Glomerular visceral epithelial cell (primary cell): Measurements from ENCODE around the gene DTNBP1.
A peak's percentile ranks its signal among the peaks of the same experiment; 100 is the strongest.

Experiments used
- DNase-seq: peaks from one replicate; pipeline ENCODE4 v3.0.0-alpha.2; 2016; ENCODE audit errors: extremely low spot score

Gene DTNBP1

DNA sequence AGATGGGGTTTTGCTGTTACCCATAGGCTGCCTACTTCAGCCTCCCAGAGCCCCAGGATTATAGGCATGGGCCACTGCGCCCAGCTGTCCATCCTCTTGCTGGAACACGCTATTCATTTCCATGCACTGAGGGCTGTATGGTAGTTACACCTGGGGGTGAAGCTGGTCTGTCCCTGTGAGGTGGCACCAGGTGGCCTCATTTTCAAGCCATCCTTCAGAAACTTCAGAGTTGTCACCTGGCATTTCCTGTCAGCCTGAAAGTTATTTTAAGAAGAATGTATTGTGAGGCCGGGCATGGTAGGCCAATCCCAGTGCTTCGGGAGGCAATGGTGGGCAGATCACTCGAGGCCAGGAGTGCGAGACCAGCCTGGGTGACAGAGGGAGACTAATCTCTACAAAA lies 147.6 kb downstream of the DTNBP1 start:
- DNase-seq: no peak

DNA sequence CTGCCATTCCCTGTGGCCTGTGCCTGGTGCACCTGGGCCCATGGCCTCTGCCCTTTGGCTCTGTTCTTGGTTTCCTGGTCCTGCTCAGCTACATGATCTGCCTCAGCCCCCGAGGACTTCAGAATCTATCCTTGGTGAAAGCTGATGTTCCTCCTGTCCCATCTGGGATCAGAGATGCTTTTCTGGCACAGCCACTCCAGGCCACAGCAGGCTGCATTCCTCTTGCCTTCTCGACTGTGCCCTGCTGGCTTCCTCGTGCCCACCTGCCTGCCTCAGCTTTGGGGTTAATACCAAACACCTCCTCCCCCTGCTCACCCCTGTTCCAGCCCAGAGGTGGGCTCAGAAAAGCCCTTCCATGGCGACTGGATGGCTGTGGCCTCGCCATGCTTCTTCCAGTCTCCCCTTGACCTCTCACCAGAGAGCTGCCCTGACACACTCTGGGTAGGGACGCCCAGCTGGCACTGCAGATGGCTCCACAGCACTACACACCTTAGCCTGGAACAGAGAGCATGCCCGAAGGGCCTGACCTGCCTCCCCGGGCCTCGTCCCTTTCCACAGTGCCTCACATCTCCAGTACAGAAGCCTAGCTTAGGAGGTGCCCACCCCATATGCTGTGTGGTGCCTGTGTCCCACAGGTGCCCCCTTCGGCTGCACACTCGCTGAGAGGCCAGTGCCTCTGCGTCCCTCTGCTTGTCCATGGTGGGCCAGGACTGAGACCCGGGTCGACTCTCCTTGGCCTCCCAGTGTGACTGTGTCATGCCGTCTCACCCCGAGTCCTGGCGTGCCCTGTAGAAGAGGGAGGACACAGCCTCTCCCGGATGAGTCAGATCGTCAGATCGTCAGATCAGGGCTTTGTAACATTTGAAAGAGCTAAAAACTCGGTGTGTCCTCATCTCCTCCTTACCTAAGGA lies 148.8 kb downstream of the DTNBP1 start:
- DNase-seq: no peak

DNA sequence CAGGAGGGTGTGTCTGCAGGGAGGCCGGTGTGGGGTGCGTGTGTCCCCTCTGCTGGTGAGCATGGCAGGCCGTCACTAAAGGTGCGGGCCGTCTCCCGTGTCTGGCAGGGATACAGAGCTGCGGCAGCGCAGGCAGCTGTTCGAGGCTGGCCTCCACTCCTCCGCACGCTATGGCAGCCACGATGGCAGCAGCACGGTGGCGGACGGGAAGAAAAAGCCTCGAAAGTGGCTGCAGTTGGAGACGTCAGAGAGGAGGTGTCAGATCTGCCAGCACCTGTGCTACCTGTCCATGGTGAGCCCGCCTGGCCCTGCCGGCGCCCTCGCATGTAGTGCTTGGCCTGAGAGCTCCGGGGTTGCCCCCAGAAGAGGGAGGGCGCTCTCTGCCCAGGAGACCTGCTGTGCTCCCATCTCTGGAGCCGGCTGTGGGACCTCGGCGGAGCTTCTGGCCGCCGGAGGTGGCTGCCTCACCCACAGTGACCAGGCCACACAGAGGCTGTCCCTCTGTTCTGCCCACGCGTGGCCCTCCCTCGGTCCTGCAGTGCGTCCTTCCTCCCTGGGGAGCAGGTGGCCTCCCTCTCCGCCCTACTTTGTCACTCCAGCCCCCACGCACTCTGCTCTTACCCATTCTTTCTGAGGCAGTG lies 149.6 kb downstream of the DTNBP1 start:
- no peak for DNase-seq

DNA sequence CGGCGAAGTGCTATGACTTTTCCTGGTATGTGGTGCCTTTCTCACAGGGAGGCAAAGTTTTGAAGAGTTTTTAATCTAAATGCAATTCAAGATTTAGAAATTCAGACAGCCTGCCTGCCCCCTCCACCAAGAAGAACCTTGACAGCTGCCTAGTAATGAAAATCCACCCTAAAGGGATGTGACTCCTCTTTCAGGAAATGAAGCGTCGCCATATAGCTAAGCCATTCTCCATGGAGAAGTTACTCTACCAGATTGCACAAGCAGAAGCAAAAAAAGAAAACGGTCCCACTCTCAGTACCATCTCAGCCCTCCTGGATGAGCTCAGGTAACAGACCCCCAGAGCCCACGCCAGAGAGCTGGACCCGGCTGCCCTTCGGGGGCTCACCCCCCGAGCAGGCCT lies 150.1 kb downstream of the DTNBP1 start:
- no peak for DNase-seq

DNA sequence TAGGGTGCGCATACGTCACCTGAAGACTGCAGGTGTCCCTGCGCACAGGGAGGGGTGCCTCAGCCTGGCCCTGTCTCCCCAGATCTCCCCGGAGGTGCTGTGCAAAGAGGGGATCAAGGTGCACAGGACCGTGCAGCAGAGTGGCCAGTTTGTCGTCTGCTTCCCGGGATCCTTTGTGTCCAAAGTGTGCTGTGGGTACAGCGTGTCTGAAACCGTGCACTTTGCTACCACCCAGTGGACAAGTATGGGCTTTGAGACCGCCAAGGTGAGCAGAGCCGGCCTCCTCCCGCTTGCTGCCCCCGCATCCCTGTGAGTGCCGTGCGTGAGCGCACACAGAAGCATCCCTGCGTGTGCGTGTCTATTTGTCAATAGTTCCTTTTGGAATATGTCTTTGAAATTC lies 150.7 kb downstream of the DTNBP1 start:
- DNase-seq: no peak

DNA sequence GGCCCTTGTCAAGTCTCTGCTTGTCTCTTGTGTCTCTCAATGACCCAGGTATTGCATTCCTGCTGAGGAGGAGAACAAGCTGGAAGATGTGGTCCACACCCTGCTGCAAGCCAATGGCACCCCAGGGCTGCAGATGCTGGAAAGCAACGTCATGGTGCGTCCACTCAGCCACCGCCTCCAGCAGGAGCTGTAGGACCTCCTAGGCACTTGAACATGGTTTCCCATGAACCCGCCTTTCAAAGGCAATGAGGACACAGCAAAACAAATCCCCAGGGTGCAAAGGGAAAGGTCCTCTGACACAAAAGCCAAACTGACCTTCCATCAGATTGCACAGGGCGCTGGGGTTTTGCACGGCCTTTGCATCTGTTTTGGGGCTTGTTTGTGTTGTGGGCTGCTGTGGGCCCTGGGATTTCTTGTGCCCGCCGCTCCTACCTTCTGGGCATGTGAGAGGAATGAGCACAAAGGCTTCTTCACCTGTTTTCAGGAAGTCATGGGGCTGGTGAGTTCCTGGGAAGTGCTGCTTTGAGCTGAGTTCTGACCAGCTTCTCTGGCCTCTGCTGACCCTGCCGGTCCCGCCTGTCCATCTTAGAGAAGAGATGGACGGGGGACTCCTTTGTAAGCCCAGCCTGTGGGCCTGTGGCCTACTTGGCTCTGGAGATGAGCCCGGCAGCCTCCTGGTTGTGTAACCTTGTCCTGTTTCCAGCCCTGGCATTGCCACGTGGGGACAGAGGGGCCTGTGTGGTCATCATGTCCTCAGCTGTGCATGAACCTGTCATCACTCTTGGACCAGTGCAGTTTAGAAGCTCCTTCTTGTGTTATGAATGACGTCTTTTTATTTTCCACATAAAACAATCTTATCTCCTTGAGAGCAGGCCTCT lies 151.3 kb downstream of the DTNBP1 start:
- DNase-seq: no peak

DNA sequence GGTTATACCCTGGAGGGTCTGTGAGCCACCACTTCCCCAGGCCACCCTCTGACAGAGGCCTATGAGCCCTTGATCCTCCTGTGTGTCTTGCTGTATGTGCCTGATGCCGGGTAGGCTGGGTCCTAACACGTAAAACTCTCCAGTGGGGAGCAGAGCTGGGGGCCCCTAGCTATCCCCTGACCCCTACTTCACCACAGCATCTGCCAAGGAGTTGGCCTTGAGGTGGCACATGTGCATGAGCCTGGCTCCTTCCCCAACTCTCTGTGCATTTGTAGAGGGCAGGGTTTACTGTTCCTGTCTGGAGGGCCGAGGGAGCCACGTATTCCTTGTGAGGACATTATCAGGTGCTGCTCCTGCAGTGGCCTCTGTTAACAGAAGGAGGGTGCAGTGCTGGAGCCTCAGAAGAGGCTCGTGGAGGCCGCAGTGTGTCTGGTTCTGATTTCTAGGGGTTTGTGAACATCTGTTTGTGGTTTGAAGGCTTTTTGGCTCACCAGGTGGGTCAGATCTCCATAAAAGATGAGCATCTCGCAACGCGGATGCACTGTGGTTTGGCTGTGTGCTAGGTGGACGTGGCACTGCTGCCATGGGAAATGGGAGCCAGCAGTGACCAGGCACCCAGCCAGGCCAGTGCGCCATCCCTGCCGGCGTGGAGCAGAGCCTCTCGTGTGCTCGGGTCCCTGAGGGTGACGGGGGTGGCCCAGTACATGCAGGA lies 152.1 kb downstream of the DTNBP1 start:
- no peak for DNase-seq

DNA sequence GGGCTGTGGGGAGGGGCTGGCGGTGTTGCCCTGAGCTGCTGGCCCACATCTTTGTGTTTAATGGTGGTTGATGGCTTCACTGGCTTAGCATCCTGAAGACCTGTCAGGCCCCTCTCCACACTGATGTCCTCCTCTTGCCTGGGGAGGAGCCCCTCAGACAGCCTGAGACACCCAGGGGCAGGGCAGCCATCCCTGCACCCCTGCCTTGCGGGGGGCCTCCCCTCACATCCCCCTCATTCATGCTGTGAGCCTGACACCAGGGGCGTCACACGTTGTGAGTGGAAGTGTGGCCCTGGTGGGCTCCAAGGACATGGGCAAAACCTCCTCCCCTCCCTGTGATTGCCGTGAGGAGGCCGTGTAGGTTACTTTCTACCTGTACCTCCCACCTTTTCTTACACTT lies 152.7 kb downstream of the DTNBP1 start:
- DNase-seq: no peak

DNA sequence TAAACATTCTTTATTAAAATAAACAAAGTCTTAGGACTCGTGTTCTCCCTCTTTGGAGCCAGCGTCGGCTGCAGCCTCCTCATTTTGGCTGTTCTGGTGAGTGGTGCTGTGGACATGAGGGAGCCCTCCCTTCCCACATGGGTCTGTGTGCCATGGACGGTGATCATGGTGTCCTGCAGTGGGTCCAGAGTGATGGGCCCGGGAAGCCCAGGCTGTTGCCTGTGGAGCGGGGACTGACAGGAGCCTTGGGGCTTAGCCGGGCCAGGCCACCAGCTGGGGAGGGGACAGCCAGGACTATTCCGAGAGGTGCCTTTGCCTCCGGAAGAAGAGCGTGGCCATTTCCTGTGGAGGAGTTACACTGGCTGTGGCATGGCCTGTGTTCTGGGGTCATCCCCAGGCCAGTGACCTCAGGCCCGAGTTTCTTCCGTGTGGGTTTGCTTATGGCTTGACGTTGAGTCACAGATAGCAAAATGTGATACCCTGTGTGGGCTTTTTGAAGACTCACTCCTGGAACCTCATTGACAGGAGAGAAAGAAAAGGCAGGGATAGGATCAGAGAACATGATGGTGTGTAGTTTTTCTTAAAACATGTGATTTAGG lies 153.4 kb downstream of the DTNBP1 start:
- DNase-seq: no peak

DNA sequence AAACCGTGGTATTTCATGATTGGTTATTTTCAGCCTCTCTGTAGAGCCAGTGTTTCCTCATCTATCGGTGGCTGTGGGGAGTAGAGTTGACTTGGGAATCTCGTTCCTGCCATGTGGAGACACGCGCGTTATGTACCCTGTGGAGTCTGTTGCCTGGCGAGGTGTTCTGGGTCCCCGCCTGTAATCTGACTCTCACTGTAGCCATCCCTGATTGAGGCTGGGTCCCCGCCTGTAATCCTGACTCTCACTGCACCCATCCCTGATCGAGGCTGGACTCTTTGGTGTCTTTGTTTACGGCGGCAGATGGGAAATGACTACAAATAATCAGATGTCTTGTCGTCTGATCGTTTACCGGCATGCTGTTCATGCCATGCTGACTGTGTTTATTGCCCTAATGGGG lies 153.9 kb downstream of the DTNBP1 start:
- DNase-seq: no peak

DNA sequence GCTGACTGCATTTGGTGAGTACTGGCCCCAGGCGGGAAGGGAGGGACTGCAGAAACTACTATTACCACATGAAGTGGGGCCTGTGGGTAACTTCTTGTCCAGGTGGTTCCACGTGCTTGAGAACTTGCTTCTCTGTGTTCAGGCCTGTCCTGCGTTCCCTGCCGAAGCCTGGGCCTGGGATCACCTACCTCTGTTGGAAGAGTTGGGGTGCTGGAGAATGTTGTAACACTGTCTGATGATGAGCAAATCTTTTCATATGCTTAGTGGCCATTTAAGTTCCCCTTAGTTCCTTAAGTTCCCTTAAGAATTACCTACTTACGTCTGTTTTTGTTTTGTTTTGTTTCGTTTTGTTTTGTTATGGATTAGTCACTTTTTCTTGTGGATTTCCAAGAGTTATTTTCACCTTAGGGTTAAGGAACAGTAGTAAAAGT lies 154.4 kb downstream of the DTNBP1 start:
- DNase-seq: no peak

DNA sequence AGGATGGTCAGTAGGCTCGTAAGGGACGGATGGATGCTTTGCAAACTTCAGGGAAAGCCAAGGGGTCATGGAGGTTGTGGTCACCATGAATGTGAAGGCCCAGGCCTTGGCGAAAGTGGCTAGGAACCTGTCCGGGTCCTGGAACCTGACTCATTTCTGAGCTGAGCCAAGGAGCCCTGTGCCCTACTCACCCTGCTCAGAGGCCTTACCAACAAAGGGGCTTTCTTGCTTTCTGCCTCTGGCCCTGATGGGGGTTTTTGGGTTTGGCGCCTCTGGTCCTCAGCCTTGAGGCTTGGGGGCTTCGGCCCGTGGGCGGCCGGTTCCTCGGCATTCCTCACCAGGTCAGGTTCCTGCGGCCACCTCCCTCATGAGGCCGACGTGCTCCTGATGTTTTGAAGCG lies 155.1 kb downstream of the DTNBP1 start:
- DNase-seq: no peak

DNA sequence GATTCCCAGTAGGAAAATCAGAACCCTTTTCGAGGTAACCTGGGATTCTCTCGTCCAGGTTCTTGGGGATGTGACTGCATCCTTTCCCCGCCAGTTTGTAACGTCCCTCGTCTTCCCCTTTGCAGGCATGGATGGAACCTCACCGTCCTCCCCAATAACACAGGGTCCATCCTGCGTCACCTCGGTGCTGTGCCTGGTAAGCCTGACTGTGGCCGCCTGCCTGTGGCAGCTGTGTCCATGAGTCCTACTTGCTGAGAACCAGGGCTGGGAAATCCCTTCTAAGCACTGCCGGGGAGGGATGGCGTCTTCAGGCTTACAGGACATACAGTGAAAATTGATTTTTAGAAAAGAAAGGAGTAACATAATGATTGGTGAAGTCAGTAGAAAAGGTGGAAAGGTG lies 155.6 kb downstream of the DTNBP1 start:
- no peak for DNase-seq

DNA sequence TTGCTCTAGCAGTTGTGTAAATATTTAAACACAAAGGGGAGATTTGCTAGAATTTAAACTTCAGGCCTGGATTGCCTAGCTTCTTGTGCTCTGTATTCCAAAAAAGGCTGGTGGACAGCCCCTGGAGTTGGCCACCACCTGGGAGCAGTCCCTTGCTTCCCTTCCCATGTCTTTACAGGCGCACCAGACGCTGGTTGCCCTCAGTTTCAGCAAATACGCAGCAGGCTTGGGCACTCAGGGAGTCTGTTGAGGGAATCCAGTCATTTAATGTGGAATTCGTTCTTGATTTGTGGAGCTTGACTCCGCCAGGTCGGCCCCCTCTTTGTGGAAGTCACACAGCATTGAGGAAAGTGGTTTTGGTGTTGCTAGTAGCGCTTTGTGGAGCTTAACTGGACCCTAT lies 156.8 kb downstream of the DTNBP1 start:
- DNase-seq: no peak

DNA sequence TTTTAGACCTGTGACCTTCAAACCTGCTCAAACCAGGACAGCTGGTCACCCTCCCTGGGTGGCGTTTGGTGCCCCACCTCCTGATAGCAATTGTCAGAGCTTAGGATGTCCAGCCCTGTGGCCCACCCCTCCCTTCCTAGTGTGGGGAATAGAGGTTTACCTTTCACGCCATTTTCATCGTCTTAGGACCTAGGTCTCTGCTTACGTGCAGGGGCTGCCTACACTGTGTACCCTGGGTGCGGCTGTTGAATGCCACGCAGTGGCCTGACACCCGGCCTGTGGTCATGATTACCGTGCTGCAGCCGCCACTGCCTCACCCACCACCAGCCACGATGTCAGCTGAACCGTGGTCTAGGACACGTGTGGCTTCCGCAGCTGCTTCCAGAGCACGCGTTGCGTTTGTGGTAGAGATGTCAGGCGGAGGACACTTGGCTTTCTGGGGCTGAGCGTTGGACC lies 157.3 kb downstream of the DTNBP1 start:
- DNase-seq: no peak

DNA sequence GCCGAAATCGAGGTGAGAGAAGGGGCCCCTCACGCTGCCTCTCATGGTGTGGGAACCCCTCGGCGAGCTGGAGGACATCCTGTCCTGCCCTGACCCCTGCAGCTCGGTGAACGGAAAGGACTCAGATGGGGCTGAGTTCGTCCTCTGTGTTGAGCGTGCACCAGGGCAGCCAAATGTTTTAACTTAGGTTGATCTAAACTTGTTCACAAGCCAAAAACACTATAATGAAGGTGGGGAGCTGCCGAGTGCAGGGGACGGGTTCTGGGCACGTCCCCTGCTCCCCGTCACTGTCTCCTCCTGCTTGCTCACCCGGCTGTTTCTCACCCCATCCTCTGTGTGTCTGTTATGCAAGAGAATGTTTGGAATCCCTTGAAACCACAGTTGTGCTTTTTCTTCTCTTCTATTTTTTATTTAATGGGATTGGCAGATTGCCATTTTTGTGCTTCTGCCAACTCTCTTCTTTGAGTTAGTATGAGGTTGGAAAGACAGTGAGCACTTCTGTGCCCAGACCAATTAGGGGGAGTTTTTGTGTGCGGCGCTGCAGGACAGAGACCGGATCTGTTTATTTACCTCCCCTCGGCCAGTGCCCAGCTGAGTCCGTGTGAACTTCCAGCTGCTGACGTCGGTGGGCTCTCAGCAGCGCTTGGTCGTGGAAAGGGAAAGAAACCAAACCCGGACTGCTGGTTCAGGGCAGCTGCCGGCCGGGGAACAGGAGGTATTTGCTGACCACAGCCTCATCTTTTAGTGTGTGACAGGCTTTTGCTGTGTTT lies 158.1 kb downstream of the DTNBP1 start:
- peak; percentile 98 for DNase-seq

DNA sequence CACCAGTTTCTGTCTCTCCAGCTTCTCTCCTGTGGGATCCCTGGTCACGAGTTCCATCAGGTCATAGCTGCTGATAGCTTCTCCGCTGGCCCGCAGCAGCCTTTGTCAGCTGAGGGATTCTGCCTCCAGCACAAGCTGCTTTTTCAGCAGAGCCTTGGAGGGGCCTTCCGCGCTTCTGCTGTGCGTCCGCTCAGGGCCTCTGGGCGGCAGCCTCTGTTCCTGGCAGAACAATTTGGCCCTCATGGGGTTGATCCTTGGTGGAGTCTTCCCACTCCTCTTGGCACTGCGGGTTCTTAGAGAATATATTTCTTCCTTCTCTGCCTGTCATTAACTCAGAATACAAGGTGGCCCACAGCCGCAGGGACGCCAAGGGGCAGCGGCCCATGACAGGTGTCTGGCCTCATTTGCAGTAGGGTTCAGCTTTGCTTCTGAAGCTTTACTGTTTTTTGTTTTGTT lies 158.8 kb downstream of the DTNBP1 start:
- no peak for DNase-seq

DNA sequence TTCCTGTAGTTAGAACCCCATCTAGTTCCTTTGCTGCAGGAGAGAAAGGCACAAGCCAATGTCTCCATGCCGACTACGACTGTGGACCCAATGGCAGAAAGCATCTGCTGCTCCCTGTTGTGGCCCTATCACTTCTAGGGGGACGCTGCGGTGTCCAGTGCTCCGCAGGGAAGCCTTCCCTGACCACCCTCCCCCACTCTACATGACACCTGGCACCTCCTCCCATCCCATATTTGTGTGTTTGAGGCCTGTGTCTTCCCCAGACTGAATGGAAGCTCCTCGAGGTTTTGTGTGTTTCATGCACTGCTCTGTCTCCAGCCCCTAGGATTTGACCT lies 159.5 kb downstream of the DTNBP1 start:
- DNase-seq: no peak

DNA sequence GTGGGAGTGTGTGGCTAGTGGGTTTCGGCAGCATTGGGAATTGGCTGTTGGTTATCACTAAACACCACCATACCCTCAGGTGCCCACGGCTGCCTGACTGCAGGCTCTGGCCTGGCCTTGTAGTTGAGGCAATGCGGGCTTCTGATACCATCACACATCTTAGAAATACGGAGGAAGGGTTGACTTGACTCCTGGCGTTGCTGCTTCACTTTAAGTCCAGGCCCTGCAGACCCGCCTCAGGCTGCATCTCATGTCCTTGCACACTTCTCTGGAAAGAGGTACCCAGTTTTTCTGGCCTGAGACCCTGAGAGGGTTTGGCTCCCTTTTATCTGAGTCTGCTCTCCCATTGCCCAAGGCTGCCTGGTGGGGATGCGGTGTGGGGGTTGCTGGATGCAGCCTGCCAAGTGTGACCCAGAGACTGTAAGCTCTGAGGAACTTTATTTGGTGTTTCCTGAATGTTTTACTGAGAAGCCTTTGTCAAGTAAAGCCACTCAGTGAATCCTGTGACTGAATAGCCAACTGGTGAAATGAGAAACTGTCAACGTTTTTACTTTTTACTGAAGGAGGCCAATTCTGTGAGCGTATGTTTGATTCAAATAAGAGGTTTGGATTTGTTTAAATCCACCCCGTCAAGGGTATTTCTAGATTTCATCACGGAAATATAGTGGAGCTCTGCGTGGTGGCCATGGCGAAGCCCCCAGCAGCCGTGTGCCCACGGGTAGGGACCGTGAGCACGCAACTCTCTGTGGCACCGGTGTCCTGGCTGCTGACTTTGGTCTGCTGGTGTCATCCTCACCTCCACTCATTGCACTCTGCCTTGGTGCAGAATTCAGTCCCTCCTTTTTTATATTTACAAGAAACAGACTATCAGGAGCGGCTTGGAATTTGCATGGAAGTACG lies 160.1 kb downstream of the DTNBP1 start:
- no peak for DNase-seq
